ENCODE results near the gene CEACAM7. TPM values are rescaled to one million over a fixed set of nuclear protein-coding genes. Genes with fewer than 3 reads are reported as not detected.

Gene CEACAM7
- total and polyA plus RNA-seq, 2 donors (not counting 1 experiment from before 2014, with no cell fraction given): not detected

- CTCF ChIA-PET: interaction anchor here (0.9 kb wide), 1 partner anchor 11 kb away, joined by 4 read pairs; no protein-coding TSS in a partner anchor
- Mint-ChIP-seq H3K4me1 (peaks cover 4% of the 10 kb centered on the region), H3K27ac (no peak overlapping the region), H3K27me3 (peaks cover 50% of the 10 kb centered on the region), H3K9me3 (ENCODE audit: insufficient read depth) (peaks cover 9% of the 10 kb centered on the region), H3K4me3 (no peak overlapping the region)
- Histone ChIP-seq H3K79me2 (ENCODE audit: control insufficient read depth, insufficient read depth, low read length) (no peaks in the 10 kb centered on the region), H3K9ac (ENCODE audit: low read length) (no peak overlapping the region), H3K4me1 (ENCODE audit: control insufficient read depth in 2 of 2, insufficient read depth in 2 of 2, low read length in 2 of 2) (no peaks in the 10 kb centered on the region), H3K4me3 (ENCODE audit: control extremely low read depth in 1 of 5, extremely low read depth in 1 of 5, insufficient read depth in 1 of 5, low read depth in 2 of 5, low read length in 4 of 5) (no peak overlapping the region), H4K20me1 (ENCODE audit: control insufficient read depth, insufficient read depth, low read length, poor library complexity, severe bottlenecking) (no peaks in the 10 kb centered on the region), H3K27ac (ENCODE audit: low read length in 2 of 2) (no peak overlapping the region), H2AFZ (ENCODE audit: insufficient read depth, low read depth, low read length, poor library complexity, severe bottlenecking) (no peak overlapping the region), H3K27me3 (replicated peaks in 1 of 4; ENCODE audit: control extremely low read depth in 1 of 4, control insufficient read depth in 3 of 4, insufficient read depth in 4 of 4, low read length in 3 of 4) (peaks cover 0 to 29% (median 11%) of the 10 kb centered on the region in 4 experiments), H3K4me2 (replicated peaks; ENCODE audit: low read depth, low read length, poor library complexity, severe bottlenecking) (no peak overlapping the region), H3K9me3 (ENCODE audit: control extremely low read depth in 1 of 3, control insufficient read depth in 2 of 3, insufficient read depth in 1 of 3, low read length in 2 of 3) (peaks cover 1 to 26% (median 15%) of the 10 kb centered on the region in 3 donors), H3K36me3 (replicated peaks in 1 of 2; ENCODE audit: control extremely low read depth in 1 of 2, control insufficient read depth in 1 of 2, extremely low read depth in 1 of 2, insufficient read depth in 2 of 2, low read length in 1 of 2) (no peaks in the 10 kb centered on the region)
- TF ChIP-seq CTCF (IDR thresholded peaks at IDR 0.05): no peak
- TF ChIP-seq EZH2 (IDR thresholded peaks at IDR 0.05; ENCODE audit: borderline replicate concordance, insufficient read depth, low read depth, low read length, poor library complexity, severe bottlenecking): no peak
- no peak for ATAC-seq (ENCODE audit: low read depth)
- DNase-seq: no peak
- POLR2A ChIA-PET: no interaction called here
- WGBS (ENCODE audit: insufficient coverage): 100% methylated on average over 1 of the region's 2 CpGs
- intact Hi-C loops (cut with micrococcal nuclease): no loop called here
Measured at GRCh38 chr19:41695745-41696144, 7.7 kb upstream of the CEACAM7 start.

DNA sequence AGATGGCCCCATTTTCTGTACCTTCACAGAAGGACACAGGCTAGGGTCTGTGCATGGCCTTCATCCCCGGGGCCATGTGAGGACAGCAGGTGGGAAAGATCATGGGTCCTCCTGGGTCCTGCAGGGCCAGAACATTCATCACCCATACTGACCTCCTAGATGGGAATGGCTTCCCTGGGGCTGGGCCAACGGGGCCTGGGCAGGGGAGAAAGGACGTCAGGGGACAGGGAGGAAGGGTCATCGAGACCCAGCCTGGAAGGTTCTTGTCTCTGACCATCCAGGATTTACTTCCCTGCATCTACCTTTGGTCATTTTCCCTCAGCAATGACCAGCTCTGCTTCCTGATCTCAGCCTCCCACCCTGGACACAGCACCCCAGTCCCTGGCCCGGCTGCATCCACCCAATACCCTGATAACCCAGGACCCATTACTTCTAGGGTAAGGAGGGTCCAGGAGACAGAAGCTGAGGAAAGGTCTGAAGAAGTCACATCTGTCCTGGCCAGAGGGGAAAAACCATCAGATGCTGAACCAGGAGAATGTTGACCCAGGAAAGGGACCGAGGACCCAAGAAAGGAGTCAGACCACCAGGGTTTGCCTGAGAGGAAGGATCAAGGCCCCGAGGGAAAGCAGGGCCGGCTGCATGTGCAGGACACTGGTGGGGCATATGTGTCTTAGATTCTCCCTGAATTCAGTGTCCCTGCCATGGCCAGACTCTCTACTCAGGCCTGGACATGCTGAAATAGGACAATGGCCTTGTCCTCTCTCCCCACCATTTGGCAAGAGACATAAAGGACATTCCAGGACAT, 7.0 kb upstream of the CEACAM7 start:
- no peak overlapping the region for H3K4me3 Mint-ChIP-seq
- Histone ChIP-seq H4K20me1 (ENCODE audit: control insufficient read depth, insufficient read depth, low read length, poor library complexity, severe bottlenecking) (no peaks in the 10 kb centered on the region), H2AFZ (ENCODE audit: insufficient read depth, low read depth, low read length, poor library complexity, severe bottlenecking) (no peak overlapping the region), H3K9me3 (ENCODE audit: control extremely low read depth in 1 of 3, control insufficient read depth in 2 of 3, insufficient read depth in 1 of 3, low read length in 2 of 3) (peaks cover 1 to 32% (median 15%) of the 10 kb centered on the region in 3 donors), H3K36me3 (replicated peaks in 1 of 2; ENCODE audit: control extremely low read depth in 1 of 2, control insufficient read depth in 1 of 2, extremely low read depth in 1 of 2, insufficient read depth in 2 of 2, low read length in 1 of 2) (no peaks in the 10 kb centered on the region), H3K27ac (ENCODE audit: low read length in 2 of 2) (no peak overlapping the region), H3K9ac (ENCODE audit: low read length) (no peak overlapping the region), H3K4me1 (ENCODE audit: control insufficient read depth in 2 of 2, insufficient read depth in 2 of 2, low read length in 2 of 2) (no peaks in the 10 kb centered on the region), H3K4me3 (ENCODE audit: control extremely low read depth in 1 of 5, extremely low read depth in 1 of 5, insufficient read depth in 1 of 5, low read depth in 2 of 5, low read length in 4 of 5) (no peak overlapping the region), H3K27me3 (replicated peaks in 1 of 4; ENCODE audit: control extremely low read depth in 1 of 4, control insufficient read depth in 3 of 4, insufficient read depth in 4 of 4, low read length in 3 of 4) (peaks cover 0 to 35% (median 11%) of the 10 kb centered on the region in 4 experiments), H3K4me2 (replicated peaks; ENCODE audit: low read depth, low read length, poor library complexity, severe bottlenecking) (no peak overlapping the region), H3K79me2 (ENCODE audit: control insufficient read depth, insufficient read depth, low read length) (no peaks in the 10 kb centered on the region)
- TF ChIP-seq CTCF (IDR thresholded peaks at IDR 0.05): no peak
- no peak for TF ChIP-seq EZH2 (IDR thresholded peaks at IDR 0.05; ENCODE audit: borderline replicate concordance, insufficient read depth, low read depth, low read length, poor library complexity, severe bottlenecking)
- CTCF ChIA-PET: no interaction called here
- ATAC-seq (ENCODE audit: low read depth): no peak
- no peak overlapping the region for H3K27ac Mint-ChIP-seq
- POLR2A ChIA-PET: no interaction called here
- peaks cover 4% of the 10 kb centered on the region for H3K4me1 Mint-ChIP-seq
- peaks cover 9% of the 10 kb centered on the region for H3K9me3 Mint-ChIP-seq (ENCODE audit: insufficient read depth)
- no peak for DNase-seq
- WGBS (ENCODE audit: insufficient coverage): 83% methylated on average over 6 of the region's 8 CpGs
- peaks cover 50% of the 10 kb centered on the region for H3K27me3 Mint-ChIP-seq
- intact Hi-C loops (cut with micrococcal nuclease): no loop called here

Data from B cell (primary cell).